Central memory CD8-positive, alpha-beta T cell (primary cell): Measurements from ENCODE around the gene IMPA2.

Experiments used
- ATAC-seq: fragments of 150-1000 bp; cut with Tn5 transposase; replicated peaks from 2 replicates; pipeline ENCODE4 v1.10.0; 2022; ENCODE audit warnings: mild to moderate bottlenecking, moderate FRiP score, moderate number of reproducible peaks; ENCODE audit not compliant: poor library complexity, severe bottlenecking; ENCODE audit errors: extremely low read depth
- DNase-seq, 2 donors: peaks; one replicate each; pipeline ENCODE4 v3.0.0; 2021; ENCODE audit warnings: low spot score in 2 of 2
- H3K27ac Mint-ChIP-seq: one replicate; pipeline ENCODE4 v1.8.0; 2022; ENCODE audit warnings: low read depth, mild to moderate bottlenecking, moderate library complexity, mixed read lengths
- H3K27me3 Mint-ChIP-seq: one replicate; pipeline ENCODE4 v1.8.0; 2022; ENCODE audit warnings: mixed read lengths
- H3K36me3 Mint-ChIP-seq: one replicate; pipeline ENCODE4 v1.8.0; 2022; ENCODE audit warnings: mild to moderate bottlenecking, moderate library complexity, mixed read lengths; ENCODE audit not compliant: insufficient read depth
- H3K4me1 Mint-ChIP-seq: one replicate; pipeline ENCODE4 v1.8.0; 2022; ENCODE audit warnings: mixed read lengths
- H3K4me3 Mint-ChIP-seq: one replicate; pipeline ENCODE4 v1.8.0; 2022; ENCODE audit warnings: mild to moderate bottlenecking, moderate library complexity, mixed read lengths
- H3K9me3 Mint-ChIP-seq: one replicate; pipeline ENCODE4 v1.8.0; 2022; ENCODE audit warnings: mixed read lengths

Gene IMPA2

DNA sequence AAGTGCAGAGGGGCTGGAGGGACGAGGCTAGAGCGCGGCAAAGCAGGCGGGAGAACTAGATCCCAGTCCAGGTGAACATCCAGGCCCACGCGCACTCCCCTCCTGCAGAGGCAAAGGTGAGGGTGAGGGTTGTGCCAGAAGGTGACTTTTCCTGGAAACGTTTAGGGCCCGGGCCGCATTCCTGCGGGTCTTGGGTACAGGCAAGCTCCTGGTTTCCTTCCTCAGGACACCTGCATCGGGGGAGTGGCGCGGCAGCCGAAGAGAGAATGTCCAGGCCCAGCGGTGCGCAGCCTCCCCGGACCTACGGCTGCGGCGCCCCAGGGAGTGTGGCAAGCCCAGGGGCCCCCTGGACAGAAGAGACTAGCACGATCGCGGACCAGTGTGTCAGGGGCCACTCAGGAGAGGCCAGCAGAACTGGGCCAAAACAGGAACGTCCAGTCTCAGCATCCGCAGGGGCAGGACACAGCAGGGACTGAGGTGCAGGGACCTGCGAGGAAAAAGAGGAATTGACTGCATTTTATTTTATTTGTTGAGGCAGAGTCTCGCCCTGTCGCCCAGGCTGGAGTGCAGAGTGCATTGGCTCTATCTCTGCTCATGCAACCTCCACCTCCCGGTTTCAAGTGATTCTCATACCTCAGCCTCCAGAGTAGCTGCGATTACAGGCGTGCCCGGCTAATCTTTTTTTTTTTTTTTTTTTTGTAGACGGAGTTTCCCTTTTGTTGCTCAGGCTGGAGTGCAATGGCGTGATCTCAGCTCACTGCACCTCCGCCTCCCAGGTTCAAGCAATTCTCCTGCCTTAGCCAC is 8.7 kb upstream of the IMPA2 start:
- Mint-ChIP-seq H3K36me3 (peaks cover 1% of the 10 kb centered on the region), H3K4me1 (no peaks in the 10 kb centered on the region), H3K27me3 (no peaks in the 10 kb centered on the region), H3K9me3 (no peaks in the 10 kb centered on the region), H3K27ac (no peak overlapping the region), H3K4me3 (no peak overlapping the region)
- ATAC-seq (no peak), DNase-seq (no peak)

DNA sequence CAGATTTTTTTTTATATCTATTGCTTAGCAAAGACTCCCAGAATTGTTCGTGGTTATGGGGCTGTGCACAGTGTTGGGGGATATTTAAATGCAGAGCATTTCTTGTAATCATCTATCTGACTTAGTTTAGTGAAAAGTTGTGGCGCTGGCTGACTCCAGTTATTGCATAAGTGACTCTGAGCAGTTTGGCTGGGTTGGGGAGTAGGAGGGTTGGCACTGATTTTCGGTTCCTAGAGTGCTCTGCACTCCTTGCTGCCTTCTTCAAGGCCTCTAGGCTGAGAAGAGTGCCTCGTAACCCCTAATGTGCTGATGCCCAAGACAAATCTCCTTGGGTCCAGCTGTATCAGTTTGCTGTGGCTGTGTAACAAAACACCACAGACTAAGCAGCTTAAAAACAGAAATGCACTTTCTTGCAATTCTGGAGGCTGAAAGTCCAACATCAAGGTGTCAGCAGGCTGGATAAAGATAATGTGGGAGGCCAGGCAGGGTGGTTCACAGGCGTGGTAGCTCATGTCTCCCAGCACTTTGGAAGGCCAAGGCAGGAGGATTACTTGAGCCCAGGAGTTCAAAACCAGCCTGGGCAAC is 6.5 kb upstream of the IMPA2 start:
- ATAC-seq = no peak
- peaks cover 2% of the 10 kb centered on the region for H3K4me1 Mint-ChIP-seq
- no peaks in the 10 kb centered on the region for H3K9me3 Mint-ChIP-seq

DNA sequence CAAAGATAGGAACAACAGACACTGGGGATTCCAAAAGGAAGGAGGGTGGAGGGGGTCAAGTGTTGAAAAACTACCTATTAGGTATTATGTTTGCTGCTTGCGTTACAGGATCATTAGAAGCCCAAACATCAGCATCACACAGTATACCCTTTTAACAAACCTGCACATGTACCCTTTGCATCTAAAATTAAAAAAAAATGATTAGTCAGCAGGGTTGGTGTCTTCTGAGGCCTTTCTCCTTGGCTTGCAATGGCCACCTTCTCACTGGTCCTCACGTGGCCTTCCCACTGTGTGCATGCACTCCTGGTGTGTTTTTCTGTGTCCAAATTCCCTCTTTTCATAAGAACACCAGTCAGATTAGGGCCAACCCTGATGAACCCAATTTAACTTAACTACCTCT is 5.6 kb upstream of the IMPA2 start:
- no peak for ATAC-seq
- DNase-seq = no peak
- Mint-ChIP-seq H3K9me3 (no peaks in the 10 kb centered on the region), H3K4me3 (no peak overlapping the region), H3K27me3 (no peaks in the 10 kb centered on the region), H3K4me1 (peaks cover 8% of the 10 kb centered on the region), H3K27ac (no peak overlapping the region), H3K36me3 (no peaks in the 10 kb centered on the region)

More for the DNA sequence above, 6.5 kb upstream of the IMPA2 start:
- H3K27ac Mint-ChIP-seq = no peak overlapping the region
- no peaks in the 10 kb centered on the region for H3K27me3 Mint-ChIP-seq
- H3K4me3 Mint-ChIP-seq = no peak overlapping the region
- DNase-seq = no peak
- H3K36me3 Mint-ChIP-seq = peaks cover 1% of the 10 kb centered on the region

- no peak overlapping the region for H3K4me3 Mint-ChIP-seq
- H3K36me3 Mint-ChIP-seq = no peaks in the 10 kb centered on the region
- H3K27ac Mint-ChIP-seq = no peak overlapping the region
- H3K4me1 Mint-ChIP-seq = peaks cover 8% of the 10 kb centered on the region
- H3K9me3 Mint-ChIP-seq = no peaks in the 10 kb centered on the region
- H3K27me3 Mint-ChIP-seq = no peaks in the 10 kb centered on the region
- ATAC-seq (no peak), DNase-seq (no peak)
These were observed 4.8 kb upstream of the IMPA2 start for GRCh38 chr18:11976315-11977152.

GRCh38 chr18:11977153-11977466 is 4.2 kb upstream of the IMPA2 start:
- Mint-ChIP-seq H3K27ac (no peak overlapping the region), H3K9me3 (no peaks in the 10 kb centered on the region), H3K27me3 (no peaks in the 10 kb centered on the region), H3K4me1 (peaks cover 11% of the 10 kb centered on the region), H3K4me3 (no peak overlapping the region), H3K36me3 (no peaks in the 10 kb centered on the region)
- ATAC-seq (no peak), DNase-seq (no peak)

GRCh38 chr18:11978956-11979355 is 2.4 kb upstream of the IMPA2 start:
- no peaks in the 10 kb centered on the region for H3K36me3 Mint-ChIP-seq
- no peak overlapping the region for H3K4me3 Mint-ChIP-seq
- ATAC-seq (no peak), DNase-seq (no peak)
- H3K27ac Mint-ChIP-seq = no peak overlapping the region
- no peaks in the 10 kb centered on the region for H3K9me3 Mint-ChIP-seq
- no peaks in the 10 kb centered on the region for H3K27me3 Mint-ChIP-seq
- H3K4me1 Mint-ChIP-seq = peaks cover 14% of the 10 kb centered on the region

DNA sequence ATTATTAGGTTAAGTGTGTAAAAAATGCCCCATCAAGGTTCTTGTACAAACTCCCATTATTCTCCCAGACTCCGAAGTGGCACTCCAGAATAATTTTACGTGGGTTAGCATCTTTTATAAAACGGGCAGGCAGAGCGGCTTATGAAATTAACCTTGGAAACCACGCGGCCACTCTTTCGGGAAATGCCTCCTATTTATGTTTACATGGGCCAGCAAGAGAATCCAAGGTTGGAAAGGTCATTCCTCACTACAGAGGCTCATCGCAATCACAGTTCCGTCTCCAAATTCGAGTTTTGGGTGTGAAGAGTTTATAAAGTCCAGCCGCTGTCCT is 1.2 kb upstream of the IMPA2 start:
- H3K4me1 Mint-ChIP-seq = peaks cover 14% of the 10 kb centered on the region
- H3K4me3 Mint-ChIP-seq = peak overlapping the region; percentile 84
- no peaks in the 10 kb centered on the region for H3K36me3 Mint-ChIP-seq
- no peak for ATAC-seq
- H3K9me3 Mint-ChIP-seq = no peaks in the 10 kb centered on the region
- DNase-seq = no peak
- no peak overlapping the region for H3K27ac Mint-ChIP-seq
- no peaks in the 10 kb centered on the region for H3K27me3 Mint-ChIP-seq

GRCh38 chr18:11980494-11981191 is 664 bp upstream of the IMPA2 start:
- peak; percentile 85 for DNase-seq
- Mint-ChIP-seq H3K4me3 (peak overlapping the region; percentile 84), H3K27ac (no peak overlapping the region), H3K4me1 (peaks cover 14% of the 10 kb centered on the region), H3K27me3 (no peaks in the 10 kb centered on the region), H3K36me3 (no peaks in the 10 kb centered on the region), H3K9me3 (no peaks in the 10 kb centered on the region)
- ATAC-seq = peak; percentile 95

GRCh38 chr18:11981543-11982366 is 448 bp downstream of the IMPA2 start:
- Mint-ChIP-seq H3K4me3 (peak overlapping the region; percentile 84), H3K9me3 (no peaks in the 10 kb centered on the region), H3K4me1 (peaks cover 14% of the 10 kb centered on the region), H3K27ac (no peak overlapping the region), H3K27me3 (no peaks in the 10 kb centered on the region), H3K36me3 (no peaks in the 10 kb centered on the region)
- ATAC-seq (peak; percentile 1), DNase-seq (no peak)

GRCh38 chr18:11982981-11983380 is 1.7 kb downstream of the IMPA2 start:
- Mint-ChIP-seq H3K36me3 (no peaks in the 10 kb centered on the region), H3K27ac (no peak overlapping the region), H3K4me3 (no peak overlapping the region), H3K27me3 (no peaks in the 10 kb centered on the region), H3K9me3 (no peaks in the 10 kb centered on the region), H3K4me1 (peaks cover 14% of the 10 kb centered on the region)
- no peak for DNase-seq
- no peak for ATAC-seq

GRCh38 chr18:11983592-11983991 is 2.3 kb downstream of the IMPA2 start:
- no peak overlapping the region for H3K27ac Mint-ChIP-seq
- H3K36me3 Mint-ChIP-seq = no peaks in the 10 kb centered on the region
- H3K4me1 Mint-ChIP-seq = peaks cover 14% of the 10 kb centered on the region
- DNase-seq (no peak), ATAC-seq (no peak)
- no peaks in the 10 kb centered on the region for H3K9me3 Mint-ChIP-seq
- no peaks in the 10 kb centered on the region for H3K27me3 Mint-ChIP-seq
- H3K4me3 Mint-ChIP-seq = no peak overlapping the region

DNA sequence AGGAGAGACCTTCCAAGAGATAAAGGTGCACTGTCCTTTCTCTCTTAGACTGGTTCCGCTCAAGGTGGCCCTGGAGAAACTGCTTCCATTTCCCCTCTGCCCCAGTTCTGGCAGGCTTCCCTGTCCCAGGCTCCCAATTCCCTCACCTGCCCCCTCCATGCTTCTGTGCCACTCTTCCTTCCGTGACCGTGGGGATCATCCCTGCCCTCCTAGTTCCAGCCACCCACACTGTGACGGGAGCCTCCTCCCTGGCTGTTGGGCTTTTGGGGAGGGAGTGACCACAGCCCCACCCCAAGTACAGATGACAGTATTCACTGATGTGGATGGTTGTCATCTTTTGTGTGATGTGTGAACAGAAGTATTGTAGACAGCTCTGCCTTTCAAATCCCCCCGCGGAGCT is 2.8 kb downstream of the IMPA2 start:
- Mint-ChIP-seq H3K27ac (no peak overlapping the region), H3K9me3 (no peaks in the 10 kb centered on the region), H3K27me3 (no peaks in the 10 kb centered on the region), H3K4me3 (no peak overlapping the region), H3K36me3 (no peaks in the 10 kb centered on the region), H3K4me1 (peaks cover 14% of the 10 kb centered on the region)
- DNase-seq = no peak
- ATAC-seq = no peak
